GM21723 (cell line): ENCODE data around the gene CTBP2.
"Not testable (repeated sequence)": the region's sequence is repeated elsewhere in the genome, so short reads cannot be mapped to it uniquely, and the experiment has no call there.

Source experiments
- ATAC-seq: cut with Tn5 transposase; IDR thresholded peaks from one replicate; pipeline ENCODE4 v1.9.1; 2021; ENCODE audit warnings: mild to moderate bottlenecking, moderate library complexity; ENCODE audit not compliant: unreplicated experiment

Gene CTBP2

GRCh38 chr10:125073996-125074395, 86.4 kb downstream of the CTBP2 start:
- ATAC-seq: no peak

GRCh38 chr10:125072794-125073193, 87.6 kb downstream of the CTBP2 start:
- ATAC-seq: no peak

- ATAC-seq: no peak
These were observed 89.4 kb downstream of the CTBP2 start for GRCh38 chr10:125071008-125071407.

- ATAC-seq: no peak
These were observed 92.0 kb downstream of the CTBP2 start for GRCh38 chr10:125068406-125068805.

- ATAC-seq: no peak
These were observed 92.6 kb downstream of the CTBP2 start for GRCh38 chr10:125067764-125068163.

- no peak for ATAC-seq
These were observed 93.5 kb downstream of the CTBP2 start for GRCh38 chr10:125066764-125067450.

GRCh38 chr10:125064681-125065492, 95.5 kb downstream of the CTBP2 start:
- ATAC-seq: peak; percentile 96

- no peak for ATAC-seq
These were observed 97.0 kb downstream of the CTBP2 start for GRCh38 chr10:125063256-125063925.

- ATAC-seq: no peak
These were observed 97.5 kb downstream of the CTBP2 start for GRCh38 chr10:125062914-125063230.

- no peak for ATAC-seq
These were observed 98.0 kb downstream of the CTBP2 start for GRCh38 chr10:125062227-125062913.

- ATAC-seq: no peak
These were observed 98.7 kb downstream of the CTBP2 start for GRCh38 chr10:125061557-125062226.

GRCh38 chr10:125060826-125061556, 99.4 kb downstream of the CTBP2 start:
- no peak for ATAC-seq

- no peak for ATAC-seq
These were observed 99.9 kb downstream of the CTBP2 start for GRCh38 chr10:125060482-125060825.

- no peak for ATAC-seq
These were observed 100.3 kb downstream of the CTBP2 start for GRCh38 chr10:125060026-125060425.

GRCh38 chr10:125059348-125059747, 101.0 kb downstream of the CTBP2 start:
- ATAC-seq: not testable (repeated sequence)

GRCh38 chr10:125057158-125058001, 103.0 kb downstream of the CTBP2 start:
- ATAC-seq: no peak

- no peak for ATAC-seq
These were observed 103.9 kb downstream of the CTBP2 start for GRCh38 chr10:125056161-125057132.

- no peak for ATAC-seq
These were observed 104.9 kb downstream of the CTBP2 start for GRCh38 chr10:125055446-125055845.
